Endothelial cell (in vitro differentiated cells): ENCODE data around the gene KRTAP19-1. TPM values are rescaled to one million over a fixed set of nuclear protein-coding genes. Genes with fewer than 3 reads are reported as not detected.

Experiments used
- DNase-seq: peaks from one replicate; pipeline ENCODE4 v3.0.0; 2021; ENCODE audit warnings: low spot score
- H3K27ac Mint-ChIP-seq: one replicate; pipeline ENCODE4 v1.8.0; 2021; ENCODE audit warnings: mixed read lengths, inconsistent platforms; ENCODE audit not compliant: unreplicated experiment
- H3K27me3 Mint-ChIP-seq: one replicate; pipeline ENCODE4 v1.8.0; 2021; ENCODE audit warnings: mild to moderate bottlenecking, moderate library complexity, mixed read lengths, inconsistent platforms; ENCODE audit not compliant: unreplicated experiment
- H3K36me3 Mint-ChIP-seq: one replicate; pipeline ENCODE4 v1.8.0; 2021; ENCODE audit warnings: mild to moderate bottlenecking, low read depth, mixed read lengths, inconsistent platforms; ENCODE audit not compliant: unreplicated experiment
- H3K4me1 Mint-ChIP-seq: one replicate; pipeline ENCODE4 v1.8.0; 2021; ENCODE audit warnings: mild to moderate bottlenecking, mixed read lengths, inconsistent platforms; ENCODE audit not compliant: unreplicated experiment
- H3K4me3 Mint-ChIP-seq: one replicate; pipeline ENCODE4 v1.8.0; 2021; ENCODE audit warnings: mild to moderate bottlenecking, mixed read lengths, inconsistent platforms; ENCODE audit not compliant: unreplicated experiment
- H3K9me3 Mint-ChIP-seq: one replicate; pipeline ENCODE4 v1.8.0; 2021; ENCODE audit warnings: mixed read lengths, inconsistent platforms; ENCODE audit not compliant: unreplicated experiment
- total RNA-seq: library from RNA; stranded (reverse); fragmentation: NEBNext Ultra II Directional; extraction: Animal tissue kit (Norgen Biotek cat#: 25700); gene quantifications from one replicate; pipeline ENCODE4 v1.2.1, GENCODE V29; 2021; ENCODE audit not compliant: unreplicated experiment
- TF ChIP-seq, protein P1 (sequence below): fragments of 200-600 bp; sonication (generic); IDR thresholded peaks from one replicate; pipeline ENCODE4 v1.5.0; 2021; ENCODE audit warnings: antibody characterized with exemption; ENCODE audit not compliant: unreplicated experiment

KRTAP19-1 gene
- total RNA-seq, 1 donor from 2014 or later = not detected

- Mint-ChIP-seq H3K27me3 (no peaks in the 10 kb centered on the region), H3K4me3 (no peak within 1 kb of the TSS), H3K4me1 (no peaks in the 10 kb centered on the region), H3K27ac (no peak within 1 kb of the TSS), H3K36me3 (no peaks in the 10 kb centered on the region), H3K9me3 (no peaks in the 10 kb centered on the region)
- TF ChIP-seq, protein P1, sequence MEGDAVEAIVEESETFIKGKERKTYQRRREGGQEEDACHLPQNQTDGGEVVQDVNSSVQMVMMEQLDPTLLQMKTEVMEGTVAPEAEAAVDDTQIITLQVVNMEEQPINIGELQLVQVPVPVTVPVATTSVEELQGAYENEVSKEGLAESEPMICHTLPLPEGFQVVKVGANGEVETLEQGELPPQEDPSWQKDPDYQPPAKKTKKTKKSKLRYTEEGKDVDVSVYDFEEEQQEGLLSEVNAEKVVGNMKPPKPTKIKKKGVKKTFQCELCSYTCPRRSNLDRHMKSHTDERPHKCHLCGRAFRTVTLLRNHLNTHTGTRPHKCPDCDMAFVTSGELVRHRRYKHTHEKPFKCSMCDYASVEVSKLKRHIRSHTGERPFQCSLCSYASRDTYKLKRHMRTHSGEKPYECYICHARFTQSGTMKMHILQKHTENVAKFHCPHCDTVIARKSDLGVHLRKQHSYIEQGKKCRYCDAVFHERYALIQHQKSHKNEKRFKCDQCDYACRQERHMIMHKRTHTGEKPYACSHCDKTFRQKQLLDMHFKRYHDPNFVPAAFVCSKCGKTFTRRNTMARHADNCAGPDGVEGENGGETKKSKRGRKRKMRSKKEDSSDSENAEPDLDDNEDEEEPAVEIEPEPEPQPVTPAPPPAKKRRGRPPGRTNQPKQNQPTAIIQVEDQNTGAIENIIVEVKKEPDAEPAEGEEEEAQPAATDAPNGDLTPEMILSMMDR = no peak
- DNase-seq = no peak
These were observed 16.9 kb upstream of the KRTAP19-1 start, which contains the start of gene KRTAP19-4 for GRCh38 chr21:30497065-30497464. KRTAP19-4 (minus strand) TSS chr21:30497165; CDS start chr21:30497110, 55 bp downstream.

- no peaks in the 10 kb centered on the region for H3K4me1 Mint-ChIP-seq
- H3K9me3 Mint-ChIP-seq = no peaks in the 10 kb centered on the region
- no peaks in the 10 kb centered on the region for H3K27me3 Mint-ChIP-seq
- no peak for DNase-seq
- H3K4me3 Mint-ChIP-seq = no peak within 1 kb of the TSS
- TF ChIP-seq, protein P1 = no peak
- H3K27ac Mint-ChIP-seq = no peak within 1 kb of the TSS
- H3K36me3 Mint-ChIP-seq = peaks cover 1% of the 10 kb centered on the region
These were observed 11.8 kb upstream of the KRTAP19-1 start, which contains the start of gene KRTAP19-3 for GRCh38 chr21:30491963-30492428. KRTAP19-3 (minus strand) TSS chr21:30492013; CDS start chr21:30491957, 56 bp downstream.

GRCh38 chr21:30487336-30487735, 7.2 kb upstream of the KRTAP19-1 start, which contains the start of gene KRTAP19-2:
KRTAP19-2 (minus strand) TSS chr21:30487436; CDS start chr21:30487348, 88 bp downstream.
- Mint-ChIP-seq H3K4me3 (no peak within 1 kb of the TSS), H3K9me3 (no peaks in the 10 kb centered on the region), H3K36me3 (peaks cover 7% of the 10 kb centered on the region), H3K27me3 (no peaks in the 10 kb centered on the region), H3K27ac (no peak within 1 kb of the TSS), H3K4me1 (no peaks in the 10 kb centered on the region)
- DNase-seq = no peak
- TF ChIP-seq, protein P1 = no peak

- H3K4me1 Mint-ChIP-seq = no peaks in the 10 kb centered on the region
- H3K4me3 Mint-ChIP-seq = no peak overlapping the region
- H3K27ac Mint-ChIP-seq = no peak overlapping the region
- no peaks in the 10 kb centered on the region for H3K9me3 Mint-ChIP-seq
- peaks cover 7% of the 10 kb centered on the region for H3K36me3 Mint-ChIP-seq
- DNase-seq = no peak
- TF ChIP-seq, protein P1 = no peak
- no peaks in the 10 kb centered on the region for H3K27me3 Mint-ChIP-seq
These were observed 6.0 kb upstream of the KRTAP19-1 start for GRCh38 chr21:30486180-30486579.

GRCh38 chr21:30482130-30482529, 2.0 kb upstream of the KRTAP19-1 start:
- H3K27me3 Mint-ChIP-seq = no peaks in the 10 kb centered on the region
- H3K36me3 Mint-ChIP-seq = peaks cover 7% of the 10 kb centered on the region
- H3K4me1 Mint-ChIP-seq = no peaks in the 10 kb centered on the region
- H3K27ac Mint-ChIP-seq = no peak overlapping the region
- no peak for DNase-seq
- H3K4me3 Mint-ChIP-seq = no peak overlapping the region
- TF ChIP-seq, protein P1 = no peak
- H3K9me3 Mint-ChIP-seq = no peaks in the 10 kb centered on the region
